ENCODE measurements around the gene TXNL4A. TPM values are rescaled to one million over a fixed set of nuclear protein-coding genes. Genes with fewer than 3 reads are reported as not detected.

TXNL4A gene
- total and polyA plus RNA-seq, 7 donors = 81.5 to 217 (median 112) TPM

DNA sequence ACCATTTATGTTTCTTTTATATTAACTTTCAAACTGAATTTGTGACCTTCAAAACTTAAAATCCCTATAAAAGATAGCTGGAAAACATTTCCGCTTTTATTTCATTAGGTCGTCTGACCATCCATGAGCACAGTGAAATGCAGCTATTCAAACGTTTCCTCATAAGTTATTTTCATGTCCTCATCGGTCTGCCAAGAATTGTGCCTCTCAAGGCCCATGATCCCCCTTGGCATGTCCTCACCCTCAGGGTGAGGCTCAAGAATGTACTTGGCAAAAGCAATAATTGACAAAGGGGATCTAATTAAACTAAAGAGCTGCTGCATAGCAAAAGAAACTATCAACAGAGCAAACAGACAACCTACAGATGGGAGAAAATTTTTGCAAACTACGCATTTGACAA lies 49.3 kb downstream of the TXNL4A start:
- Histone ChIP-seq H3K27me3 (ENCODE audit: insufficient read depth in 3 of 3, low read length in 2 of 3) (no peaks in the 10 kb centered on the region), H3K36me3 (ENCODE audit: insufficient read depth in 1 of 2, low read depth in 1 of 2) (peaks cover 4 to 24% of the 10 kb centered on the region in 2 donors), H3K4me3 (no peak overlapping the region), H3K27ac (no peak overlapping the region), H3K4me1 (peaks cover 20% of the 10 kb centered on the region), H3K9me3 (no peaks in the 10 kb centered on the region)
- TF ChIP-seq, protein P1, sequence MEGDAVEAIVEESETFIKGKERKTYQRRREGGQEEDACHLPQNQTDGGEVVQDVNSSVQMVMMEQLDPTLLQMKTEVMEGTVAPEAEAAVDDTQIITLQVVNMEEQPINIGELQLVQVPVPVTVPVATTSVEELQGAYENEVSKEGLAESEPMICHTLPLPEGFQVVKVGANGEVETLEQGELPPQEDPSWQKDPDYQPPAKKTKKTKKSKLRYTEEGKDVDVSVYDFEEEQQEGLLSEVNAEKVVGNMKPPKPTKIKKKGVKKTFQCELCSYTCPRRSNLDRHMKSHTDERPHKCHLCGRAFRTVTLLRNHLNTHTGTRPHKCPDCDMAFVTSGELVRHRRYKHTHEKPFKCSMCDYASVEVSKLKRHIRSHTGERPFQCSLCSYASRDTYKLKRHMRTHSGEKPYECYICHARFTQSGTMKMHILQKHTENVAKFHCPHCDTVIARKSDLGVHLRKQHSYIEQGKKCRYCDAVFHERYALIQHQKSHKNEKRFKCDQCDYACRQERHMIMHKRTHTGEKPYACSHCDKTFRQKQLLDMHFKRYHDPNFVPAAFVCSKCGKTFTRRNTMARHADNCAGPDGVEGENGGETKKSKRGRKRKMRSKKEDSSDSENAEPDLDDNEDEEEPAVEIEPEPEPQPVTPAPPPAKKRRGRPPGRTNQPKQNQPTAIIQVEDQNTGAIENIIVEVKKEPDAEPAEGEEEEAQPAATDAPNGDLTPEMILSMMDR (IDR thresholded peaks at IDR 0.05) = no peak
- DNase-seq = peak in 1 of 2 donors; percentile 39
- 43 to 53% (median 46%) methylated on average over 5 of the region's 5 CpGs for WGBS, 3 donors
- intact Hi-C loops (cut with DNase I) = no loop called here
- peak in 2 of 4 donors; percentile 62 to 66 for ATAC-seq

DNA sequence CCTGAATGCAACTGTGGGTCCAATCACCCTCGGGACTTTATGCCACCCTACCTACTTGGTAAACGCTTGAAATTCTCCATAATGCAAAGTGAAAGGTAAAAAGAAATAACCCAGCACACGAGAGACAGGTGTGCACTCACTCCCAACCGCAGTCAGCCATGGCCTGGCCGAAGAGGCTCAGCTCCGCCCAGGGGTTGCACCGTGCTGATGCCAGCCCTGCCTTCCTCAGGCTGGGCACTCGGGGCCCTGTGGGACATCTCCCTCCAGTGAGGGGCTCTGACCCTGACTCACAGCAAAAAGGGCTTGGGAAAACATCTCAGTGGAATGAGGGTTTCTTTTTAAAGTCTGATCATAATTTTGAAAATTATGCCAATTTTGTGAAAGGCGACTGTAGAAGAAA lies 50.2 kb downstream of the TXNL4A start:
- no peak for ATAC-seq
- Histone ChIP-seq H3K27me3 (ENCODE audit: insufficient read depth in 3 of 3, low read length in 2 of 3) (no peaks in the 10 kb centered on the region), H3K36me3 (ENCODE audit: insufficient read depth in 1 of 2, low read depth in 1 of 2) (peaks cover 4 to 22% of the 10 kb centered on the region in 2 donors), H3K4me1 (peaks cover 20% of the 10 kb centered on the region), H3K27ac (no peak overlapping the region), H3K4me3 (no peak overlapping the region), H3K9me3 (peaks cover 3% of the 10 kb centered on the region)
- 88 to 91% (median 90%) methylated on average over 9 of the region's 9 CpGs for WGBS, 3 donors
- peak in 1 of 2 donors; percentile 19 for DNase-seq
- TF ChIP-seq, protein P1 (IDR thresholded peaks at IDR 0.05) = no peak
- intact Hi-C loops (cut with DNase I) = no loop called here

DNA sequence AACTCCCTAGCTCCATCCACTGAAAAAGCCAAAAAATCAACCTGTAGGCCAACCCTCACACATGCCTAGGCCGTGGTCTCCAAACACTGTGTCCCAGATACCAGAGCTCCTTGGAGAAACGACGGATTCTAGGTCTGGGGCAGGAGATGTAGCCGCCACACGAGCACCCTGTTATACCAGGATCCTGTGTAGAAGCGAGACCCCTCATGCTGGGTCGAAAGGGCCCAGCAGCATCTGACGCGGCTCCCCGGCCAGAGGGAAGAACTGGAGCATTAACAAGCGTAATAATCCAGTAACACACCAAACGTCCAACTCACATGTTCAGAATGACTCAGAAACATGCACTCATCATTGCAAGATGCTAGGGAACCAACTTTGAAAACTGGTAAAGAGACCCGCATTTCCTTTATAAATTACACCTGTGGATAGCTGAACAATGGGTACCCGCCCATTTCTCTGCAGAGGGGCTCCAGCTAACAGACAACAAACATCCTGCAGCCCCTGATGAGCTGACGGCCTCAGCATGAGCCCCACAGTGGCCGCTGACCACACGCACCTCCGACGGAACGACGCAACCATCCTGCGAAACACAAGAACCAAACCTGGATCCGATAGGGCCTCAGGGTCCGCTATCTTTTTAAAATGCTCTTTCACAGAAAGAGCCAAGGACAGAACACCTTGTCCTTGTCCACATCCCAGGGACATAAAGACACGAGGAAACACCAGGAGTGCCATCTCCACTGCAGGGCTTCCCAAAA lies 51.1 kb downstream of the TXNL4A start:
- DNase-seq (no peak), ATAC-seq (no peak)
- no peaks in the 10 kb centered on the region for H3K27me3 ChIP-seq (ENCODE audit: insufficient read depth in 3 of 3, low read length in 2 of 3)
- 95 to 96% (median 95%) methylated on average over 25 of the region's 25 CpGs for WGBS, 3 donors
- H3K4me1 ChIP-seq = peaks cover 20% of the 10 kb centered on the region
- H3K4me3 ChIP-seq = no peak overlapping the region
- intact Hi-C loops (cut with DNase I) = no loop called here
- H3K36me3 ChIP-seq (ENCODE audit: insufficient read depth in 1 of 2, low read depth in 1 of 2) = peaks cover 2 to 13% of the 10 kb centered on the region in 2 donors
- H3K9me3 ChIP-seq = peaks cover 11% of the 10 kb centered on the region
- H3K27ac ChIP-seq = no peak overlapping the region
- TF ChIP-seq, protein P1 (IDR thresholded peaks at IDR 0.05) = no peak

DNA sequence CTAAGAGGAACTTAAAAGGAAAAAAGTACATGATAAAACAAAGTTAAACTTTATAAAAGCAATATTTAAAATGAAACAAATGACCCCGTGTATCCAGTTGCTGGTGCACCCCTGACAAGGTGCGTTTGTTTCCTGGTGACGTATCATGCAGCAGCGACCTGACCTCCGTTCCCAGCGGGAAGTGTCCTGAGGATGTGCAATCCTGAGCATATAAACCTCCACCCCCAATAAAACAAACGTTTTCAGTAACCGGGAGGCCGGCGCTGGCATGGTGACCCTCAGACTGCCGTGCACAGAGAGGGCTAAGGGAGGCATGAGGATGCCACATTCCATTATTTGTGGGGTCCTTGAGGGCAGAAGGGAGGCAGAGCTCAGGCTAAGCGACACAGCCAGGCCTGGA lies 51.7 kb downstream of the TXNL4A start:
- 93 to 95% (median 94%) methylated on average over 12 of the region's 12 CpGs for whole genome bisulfite sequencing, 3 donors
- Histone ChIP-seq H3K4me3 (no peak overlapping the region), H3K27me3 (ENCODE audit: insufficient read depth in 3 of 3, low read length in 2 of 3) (no peaks in the 10 kb centered on the region), H3K27ac (no peak overlapping the region), H3K4me1 (peaks cover 19% of the 10 kb centered on the region), H3K9me3 (peaks cover 11% of the 10 kb centered on the region), H3K36me3 (ENCODE audit: insufficient read depth in 1 of 2, low read depth in 1 of 2) (peaks cover 0 to 6% of the 10 kb centered on the region in 2 donors)
- intact Hi-C loops (cut with DNase I) = no loop called here
- DNase-seq (peak in 1 of 2 donors; percentile 31), ATAC-seq (no peak)
- TF ChIP-seq, protein P1 (IDR thresholded peaks at IDR 0.05) = no peak

All from psoas muscle (tissue), 8 donors.